Inferior parietal cortex (tissue), 1 donor: ENCODE measurements around the gene CCNA2.

Experiments used
- DNase-seq: peaks from one replicate; pipeline ENCODE4 v3.0.0-alpha.2; 2016; ENCODE audit errors: extremely low spot score

The CCNA2 gene

DNA sequence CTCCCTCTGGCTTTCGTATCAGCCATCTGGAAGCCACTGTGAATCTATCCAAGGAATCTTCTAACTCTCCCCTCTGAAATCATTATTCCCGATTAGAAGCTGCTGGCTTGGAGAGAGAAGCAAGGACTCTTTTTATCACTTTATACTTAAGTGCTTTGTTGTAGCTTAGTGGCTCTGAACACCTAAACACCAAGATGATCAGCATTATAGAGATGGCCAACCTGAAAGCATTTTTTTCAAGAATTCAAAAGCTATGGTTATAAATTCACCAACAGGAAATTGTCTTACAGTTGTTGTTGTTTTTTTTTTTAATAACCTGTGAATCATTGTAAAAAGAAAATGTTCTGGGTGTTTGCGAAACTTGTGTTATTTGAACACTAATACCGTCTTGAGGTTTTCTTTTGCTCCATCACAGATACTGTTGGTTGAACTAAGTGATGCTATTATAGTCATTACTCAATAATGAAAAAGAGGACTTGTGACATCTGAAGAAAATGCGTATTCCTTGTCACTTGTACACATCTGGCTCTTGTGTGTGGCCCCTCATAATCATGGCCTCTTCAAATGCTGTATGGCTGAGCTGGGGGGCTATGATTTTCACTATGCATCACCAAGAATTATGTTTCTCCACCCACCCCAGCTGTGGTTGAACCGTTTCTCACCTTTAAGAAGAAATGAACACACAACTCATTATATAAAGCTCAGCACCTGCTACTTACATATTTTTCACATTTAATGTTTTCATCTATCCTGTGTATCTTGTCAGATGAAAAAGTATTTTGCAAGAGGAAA lies 46.9 kb downstream of the CCNA2 start:
- no peak for DNase-seq

DNA sequence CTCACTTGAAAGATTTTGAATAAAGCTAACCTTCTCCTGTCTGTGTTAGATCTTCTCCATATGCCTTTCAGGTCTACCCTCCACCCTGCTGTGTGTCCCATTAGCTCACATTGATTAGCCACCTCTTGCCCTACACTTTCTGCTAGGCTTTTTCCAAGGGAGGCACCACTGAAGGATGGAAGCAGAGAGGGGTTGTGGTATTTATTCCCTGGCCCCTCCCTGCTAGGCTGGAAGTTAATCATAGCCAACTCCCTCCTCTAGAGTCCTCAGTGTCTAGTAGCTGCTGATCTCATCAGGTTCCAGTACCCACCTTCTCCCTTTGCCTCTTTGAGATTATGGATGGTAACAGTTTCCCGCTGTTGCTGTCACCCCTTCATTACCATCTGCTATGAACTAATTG lies 49.8 kb downstream of the CCNA2 start:
- DNase-seq, result no peak

DNA sequence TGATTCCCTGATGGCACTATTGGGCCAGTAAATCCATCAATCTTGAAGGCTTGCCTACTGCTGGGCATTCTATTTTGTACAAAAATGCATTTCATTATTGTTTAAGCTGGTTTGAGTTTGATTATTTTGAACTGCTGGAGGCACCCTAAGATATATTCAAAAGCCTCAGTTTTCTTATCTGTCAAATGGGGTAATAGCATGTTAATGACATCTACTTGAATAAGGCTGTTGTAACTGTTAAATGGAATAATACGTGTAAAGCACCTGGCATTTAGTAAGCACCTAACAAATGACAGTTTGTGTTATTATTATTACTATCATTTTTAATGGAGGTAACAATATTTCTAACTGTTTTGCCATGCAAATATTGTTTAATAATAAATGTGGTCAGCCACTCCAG lies 51.8 kb downstream of the CCNA2 start:
- no peak for DNase-seq

DNA sequence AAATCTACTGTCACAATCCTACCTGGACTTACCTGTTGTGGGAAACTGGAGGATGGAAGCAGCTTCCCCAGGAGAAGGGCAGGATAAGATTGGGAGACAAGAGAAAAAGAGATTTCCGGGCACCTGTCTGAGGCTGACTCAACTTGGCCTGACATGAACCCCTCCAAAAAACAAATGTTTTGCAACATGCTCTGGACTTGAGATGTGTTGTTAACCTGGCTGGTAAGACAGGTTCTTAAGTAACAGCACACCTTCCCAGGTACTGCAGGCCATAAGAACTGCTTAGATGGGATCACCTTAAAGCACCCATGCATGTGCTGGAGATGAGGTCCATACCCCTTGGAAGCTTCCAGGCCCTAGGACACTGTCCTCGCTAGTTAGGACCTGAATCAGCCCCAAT lies 54.3 kb downstream of the CCNA2 start:
- DNase-seq, result no peak

DNA sequence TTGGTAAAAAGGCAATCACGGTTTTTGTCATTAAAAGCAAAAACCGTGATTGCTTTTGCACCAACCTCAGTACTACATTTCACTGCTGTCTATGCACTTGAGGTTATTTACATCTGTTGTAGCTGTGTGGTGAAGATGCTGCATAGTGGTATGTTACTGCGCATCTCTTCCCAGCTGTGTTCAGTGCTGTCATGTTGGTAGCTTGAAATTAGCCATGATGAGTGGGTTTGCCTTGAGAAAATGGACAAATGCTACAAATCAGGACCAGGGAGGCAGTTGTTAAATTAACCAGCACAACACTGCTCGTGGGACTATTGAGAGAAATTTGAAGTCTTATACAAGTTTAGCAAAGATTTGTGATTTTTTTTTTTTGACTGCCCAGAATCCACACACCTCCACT lies 56.5 kb downstream of the CCNA2 start:
- no peak for DNase-seq
